D721Med (cell line): ENCODE measurements around the gene SCGB1D4.
"Not testable (repeated sequence)": the region's sequence is repeated elsewhere in the genome, so short reads cannot be mapped to it uniquely, and the experiment has no call there.

Experiments used
- DNase-seq: peaks from one replicate; pipeline ENCODE4 v3.0.0; 2011; ENCODE audit warnings: low spot score; ENCODE audit not compliant: insufficient read length
- FAIRE-seq: peaks from 2 replicates; lab custom pipeline; 2011; peaks lifted over from hg19 to GRCh38; lab: Jason Lieb, UNC
- CTCF ChIP-seq: IDR thresholded peaks from 2 replicates; pipeline ENCODE4 v1.5.1; 2012; ENCODE audit warnings: mild to moderate bottlenecking, control low read depth; ENCODE audit not compliant: insufficient read depth; ENCODE audit errors: missing control alignments

The SCGB1D4 gene

DNA sequence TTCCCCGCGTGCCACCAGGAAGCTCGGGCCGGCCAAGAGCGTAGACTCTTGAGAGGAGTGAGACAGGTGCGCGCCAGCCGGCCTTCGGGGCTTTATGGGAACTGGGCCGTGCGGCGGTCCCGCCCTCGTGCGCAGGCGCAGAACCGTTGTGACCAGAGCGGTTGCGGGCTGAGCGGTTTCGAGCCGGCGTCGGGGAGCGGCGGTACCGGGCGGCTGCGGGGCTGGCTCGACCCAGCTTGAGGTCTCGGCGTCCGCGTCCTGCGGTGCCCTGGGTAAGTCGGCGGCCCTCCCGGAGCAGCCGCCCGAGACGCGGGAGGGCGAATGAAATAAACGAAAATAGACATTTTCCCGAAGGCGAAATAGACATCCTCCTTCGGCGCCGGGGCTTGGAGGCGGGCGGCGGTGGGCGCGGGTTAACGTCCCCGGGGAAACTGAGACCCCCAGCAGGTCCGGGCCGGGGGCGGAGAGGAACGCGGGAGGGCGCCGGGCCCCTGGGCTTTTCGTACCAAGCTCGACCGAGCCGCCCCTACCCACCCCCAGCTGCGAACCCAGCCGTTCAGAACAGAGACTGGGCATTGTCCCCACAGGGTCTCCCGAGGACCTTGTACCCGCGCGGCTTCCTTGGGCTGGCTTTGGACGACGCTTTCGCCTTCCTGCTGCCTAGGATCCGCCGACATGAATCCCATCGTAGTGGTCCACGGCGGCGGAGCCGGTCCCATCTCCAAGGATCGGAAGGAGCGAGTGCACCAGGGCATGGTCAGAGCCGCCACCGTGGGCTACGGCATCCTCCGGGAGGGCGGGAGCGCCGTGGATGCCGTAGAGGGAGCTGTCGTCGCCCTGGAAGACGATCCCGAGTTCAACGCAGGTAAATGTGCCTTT is 38.7 kb upstream of the SCGB1D4 start, which contains the start of gene ASRGL1:
Gene ASRGL1, plus strand, starts transcription at position 146 of the 879 bp plus-strand sequence. Its CDS starts 530 bp downstream, at position 676.
- DNase-seq = peak; percentile 57
- FAIRE-seq = no peak
- TF ChIP-seq CTCF = no peak

DNA sequence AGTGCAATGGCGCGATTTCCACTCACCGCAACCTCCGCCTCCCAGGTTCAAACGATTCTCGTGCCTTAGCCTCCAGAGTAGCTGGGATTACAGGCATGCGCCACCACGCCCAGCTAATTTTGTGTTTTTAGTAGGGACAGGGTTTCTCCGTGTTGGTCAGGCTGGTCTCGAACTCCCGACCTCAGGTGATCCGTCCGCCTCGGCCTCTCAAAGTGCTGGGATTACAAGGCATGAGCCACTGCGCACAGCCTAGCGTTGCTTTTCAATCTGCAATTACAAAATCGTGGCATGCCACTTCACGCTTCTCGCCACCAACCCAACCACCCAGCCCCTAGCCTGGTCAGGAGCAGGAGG is 38.1 kb upstream of the SCGB1D4 start:
- not testable (repeated sequence) for DNase-seq, FAIRE-seq

DNA sequence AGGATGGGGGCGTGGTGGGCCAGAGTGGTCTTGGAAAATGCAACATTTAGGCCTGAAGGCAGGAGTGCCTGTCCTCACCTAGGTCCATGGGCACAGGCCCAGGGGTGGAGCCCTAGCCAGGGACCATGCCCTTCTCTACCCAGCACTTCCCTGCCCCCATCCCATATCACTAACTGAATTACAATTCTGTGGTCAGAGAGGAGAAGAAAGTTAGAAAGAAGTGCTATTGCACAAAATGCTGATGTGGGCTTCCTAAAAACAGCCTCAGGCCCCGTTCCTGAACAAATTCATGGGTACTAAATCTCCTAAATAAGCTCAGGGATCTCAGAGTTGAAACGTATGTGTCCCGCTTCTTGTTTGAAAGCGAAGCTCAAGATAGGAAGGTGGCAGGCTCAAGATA is 34.9 kb upstream of the SCGB1D4 start:
- no peak for DNase-seq
- no peak for FAIRE-seq
- TF ChIP-seq CTCF = no peak

GRCh38 chr11:62331264-62331663 is 32.4 kb upstream of the SCGB1D4 start:
- not testable (repeated sequence) for FAIRE-seq

GRCh38 chr11:62327541-62327940 is 28.7 kb upstream of the SCGB1D4 start:
- not testable (repeated sequence) for DNase-seq, FAIRE-seq

More at GRCh38 chr11:62331264-62331663, 32.4 kb upstream of the SCGB1D4 start:
- not testable (repeated sequence) for DNase-seq

- FAIRE-seq, DNase-seq: not testable (repeated sequence)
Measured at GRCh38 chr11:62326719-62327118, 27.8 kb upstream of the SCGB1D4 start.

DNA sequence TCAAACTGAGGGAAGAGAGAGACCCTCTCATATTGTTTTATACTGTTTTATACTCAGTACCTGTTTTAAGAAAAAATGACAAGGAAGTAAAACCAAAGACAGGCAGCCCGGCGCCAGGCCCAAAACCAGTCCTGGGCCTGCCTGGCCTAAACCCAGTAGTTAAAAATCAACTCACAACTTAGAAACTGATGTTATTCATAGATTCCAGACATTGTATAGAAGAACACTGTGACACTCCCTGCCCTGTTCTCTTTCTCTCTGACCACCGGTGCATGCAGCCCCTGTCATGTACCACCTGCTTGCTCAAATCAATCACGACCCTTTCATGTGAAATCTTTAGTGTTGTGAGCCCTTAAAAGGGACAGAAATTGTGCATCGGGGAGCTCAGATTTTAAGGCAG is 26.9 kb upstream of the SCGB1D4 start:
- DNase-seq, FAIRE-seq: not testable (repeated sequence)

GRCh38 chr11:62324731-62325556 is 26.1 kb upstream of the SCGB1D4 start:
- DNase-seq (no peak), FAIRE-seq (no peak)
- peak; percentile 52 for TF ChIP-seq CTCF

GRCh38 chr11:62322524-62322923 is 23.6 kb upstream of the SCGB1D4 start:
- DNase-seq = no peak
- TF ChIP-seq CTCF = no peak
- FAIRE-seq = no peak
